ENCODE measurements around the gene TMCO5A. TPM values are rescaled to one million over a fixed set of nuclear protein-coding genes. Genes with fewer than 3 reads are reported as not detected.

TMCO5A gene
- total and polyA plus RNA-seq, 10 donors = not detected

- TF ChIP-seq CTCF (IDR thresholded peaks at IDR 0.05 in 8 of 11, conservative IDR thresholded peaks at IDR 0.05 in 3 of 11) = no peak
- TF ChIP-seq POLR2AphosphoS5 (IDR thresholded peaks at IDR 0.05) = no peak
- no peak for TF ChIP-seq POLR2A (IDR thresholded peaks at IDR 0.05)
- no peaks in the 10 kb centered on the region for H3K36me3 ChIP-seq
- intact Hi-C loops (cut with DNase I; ENCODE audit: low total_unique reads) = no loop called here
These were observed 41.1 kb upstream of the TMCO5A start for GRCh38 chr15:37893309-37893708.

GRCh38 chr15:37898362-37898761 lies 36.1 kb upstream of the TMCO5A start:
- Histone ChIP-seq H3K27me3 (replicated peaks in 1 of 7) (peaks cover 0 to 9% (median 0%) of the 10 kb centered on the region in 7 donors), H3K27ac (no peak overlapping the region), H3K4me3 (no peak overlapping the region), H3K36me3 (no peaks in the 10 kb centered on the region), H3K4me1 (no peaks in the 10 kb centered on the region), H3K9me3 (no peaks in the 10 kb centered on the region)
- TF ChIP-seq POLR2AphosphoS5 (IDR thresholded peaks at IDR 0.05) = no peak
- no peak for TF ChIP-seq CTCF (IDR thresholded peaks at IDR 0.05 in 8 of 11, conservative IDR thresholded peaks at IDR 0.05 in 3 of 11)
- TF ChIP-seq POLR2A (IDR thresholded peaks at IDR 0.05) = no peak
- DNase-seq = no peak
- WGBS, 5 donors = 77 to 93% (median 88%) methylated on average over 2 of the region's 2 CpGs
- intact Hi-C loops (cut with DNase I; ENCODE audit: low total_unique reads) = no loop called here

More at GRCh38 chr15:37893309-37893708, 41.1 kb upstream of the TMCO5A start:
- Histone ChIP-seq H3K9me3 (no peaks in the 10 kb centered on the region), H3K4me1 (no peaks in the 10 kb centered on the region), H3K4me3 (no peak overlapping the region), H3K27me3 (replicated peaks in 1 of 7) (peaks cover 0 to 14% (median 0%) of the 10 kb centered on the region in 7 donors), H3K27ac (no peak overlapping the region)
- DNase-seq = no peak

- no peaks in the 10 kb centered on the region for H3K9me3 ChIP-seq
- intact Hi-C loops (cut with DNase I; ENCODE audit: low total_unique reads) = no loop called here
- H3K4me1 ChIP-seq = no peaks in the 10 kb centered on the region
- H3K4me3 ChIP-seq = no peak overlapping the region
- H3K36me3 ChIP-seq = no peaks in the 10 kb centered on the region
- no peak overlapping the region for H3K27ac ChIP-seq
- WGBS, 5 donors = 66 to 79% (median 73%) methylated on average over 7 of the region's 7 CpGs
- TF ChIP-seq CTCF (IDR thresholded peaks at IDR 0.05 in 8 of 11, conservative IDR thresholded peaks at IDR 0.05 in 3 of 11) (no peak), POLR2A (IDR thresholded peaks at IDR 0.05) (no peak), POLR2AphosphoS5 (IDR thresholded peaks at IDR 0.05) (no peak)
- no peak for DNase-seq
- peaks cover 0 to 9% (median 0%) of the 10 kb centered on the region in 7 donors for H3K27me3 ChIP-seq (replicated peaks in 1 of 7)
These were observed 33.9 kb upstream of the TMCO5A start for GRCh38 chr15:37900326-37901221.

GRCh38 chr15:37902126-37902525 lies 32.3 kb upstream of the TMCO5A start:
- Histone ChIP-seq H3K4me1 (no peaks in the 10 kb centered on the region), H3K36me3 (no peaks in the 10 kb centered on the region), H3K9me3 (no peaks in the 10 kb centered on the region), H3K4me3 (no peak overlapping the region), H3K27ac (no peak overlapping the region), H3K27me3 (replicated peaks in 1 of 7) (peaks cover 0 to 9% (median 0%) of the 10 kb centered on the region in 7 donors)
- TF ChIP-seq POLR2A (IDR thresholded peaks at IDR 0.05) (no peak), CTCF (IDR thresholded peaks at IDR 0.05 in 8 of 11, conservative IDR thresholded peaks at IDR 0.05 in 3 of 11) (no peak), POLR2AphosphoS5 (IDR thresholded peaks at IDR 0.05) (no peak)
- no peak for DNase-seq
- intact Hi-C loops (cut with DNase I; ENCODE audit: low total_unique reads) = no loop called here
